Measurements from ENCODE around the gene PSMB9.

Gene PSMB9

GRCh38 chr6:32830936-32831335 lies 23.1 kb upstream of the PSMB9 start:
- no peak for DNase-seq (ENCODE audit: low read depth in 2 of 2)
- no peak for TF ChIP-seq CTCF (IDR thresholded peaks at IDR 0.05; ENCODE audit: low read depth, low read length)
- no peak overlapping the region for H3K4me3 ChIP-seq (replicated peaks in 1 of 2; ENCODE audit: low read depth in 2 of 2, low read length in 2 of 2)

GRCh38 chr6:32832535-32832934 lies 21.5 kb upstream of the PSMB9 start:
- TF ChIP-seq CTCF (IDR thresholded peaks at IDR 0.05; ENCODE audit: low read depth, low read length), result no peak
- H3K4me3 ChIP-seq (replicated peaks in 1 of 2; ENCODE audit: low read depth in 2 of 2, low read length in 2 of 2), result no peak overlapping the region
- DNase-seq (ENCODE audit: low read depth in 2 of 2), result no peak

GRCh38 chr6:32833664-32834063 lies 20.3 kb upstream of the PSMB9 start:
- no peak overlapping the region for H3K4me3 ChIP-seq (replicated peaks in 1 of 2; ENCODE audit: low read depth in 2 of 2, low read length in 2 of 2)
- TF ChIP-seq CTCF (IDR thresholded peaks at IDR 0.05; ENCODE audit: low read depth, low read length), result no peak
- DNase-seq (ENCODE audit: low read depth in 2 of 2), result no peak

- DNase-seq (ENCODE audit: low read depth in 2 of 2), result no peak
- no peak overlapping the region for H3K4me3 ChIP-seq (replicated peaks in 1 of 2; ENCODE audit: low read depth in 2 of 2, low read length in 2 of 2)
These were observed 18.7 kb upstream of the PSMB9 start for GRCh38 chr6:32835167-32835893.

GRCh38 chr6:32836873-32837272 lies 17.1 kb upstream of the PSMB9 start:
- no peak overlapping the region for H3K4me3 ChIP-seq (replicated peaks in 1 of 2; ENCODE audit: low read depth in 2 of 2, low read length in 2 of 2)
- no peak for TF ChIP-seq CTCF (IDR thresholded peaks at IDR 0.05; ENCODE audit: low read depth, low read length)
- no peak for DNase-seq (ENCODE audit: low read depth in 2 of 2)

More at GRCh38 chr6:32835167-32835893, 18.7 kb upstream of the PSMB9 start:
- TF ChIP-seq CTCF (IDR thresholded peaks at IDR 0.05; ENCODE audit: low read depth, low read length), result no peak

GRCh38 chr6:32837651-32838113 lies 16.3 kb upstream of the PSMB9 start:
- DNase-seq (ENCODE audit: low read depth in 2 of 2), result peak in 1 of 2 donors; percentile 25
- TF ChIP-seq CTCF (IDR thresholded peaks at IDR 0.05; ENCODE audit: low read depth, low read length), result no peak
- peak overlapping the region; percentile 80 to 91 for H3K4me3 ChIP-seq (replicated peaks in 1 of 2; ENCODE audit: low read depth in 2 of 2, low read length in 2 of 2)
